ENCODE data around the gene CMSS1. TPM values are rescaled to one million over a fixed set of nuclear protein-coding genes. Genes with fewer than 3 reads are reported as not detected.

CMSS1 gene
- polyA plus RNA-seq, 1 of the 3 experiments (the other 2 are of a cell fraction): 9.1 TPM

DNA sequence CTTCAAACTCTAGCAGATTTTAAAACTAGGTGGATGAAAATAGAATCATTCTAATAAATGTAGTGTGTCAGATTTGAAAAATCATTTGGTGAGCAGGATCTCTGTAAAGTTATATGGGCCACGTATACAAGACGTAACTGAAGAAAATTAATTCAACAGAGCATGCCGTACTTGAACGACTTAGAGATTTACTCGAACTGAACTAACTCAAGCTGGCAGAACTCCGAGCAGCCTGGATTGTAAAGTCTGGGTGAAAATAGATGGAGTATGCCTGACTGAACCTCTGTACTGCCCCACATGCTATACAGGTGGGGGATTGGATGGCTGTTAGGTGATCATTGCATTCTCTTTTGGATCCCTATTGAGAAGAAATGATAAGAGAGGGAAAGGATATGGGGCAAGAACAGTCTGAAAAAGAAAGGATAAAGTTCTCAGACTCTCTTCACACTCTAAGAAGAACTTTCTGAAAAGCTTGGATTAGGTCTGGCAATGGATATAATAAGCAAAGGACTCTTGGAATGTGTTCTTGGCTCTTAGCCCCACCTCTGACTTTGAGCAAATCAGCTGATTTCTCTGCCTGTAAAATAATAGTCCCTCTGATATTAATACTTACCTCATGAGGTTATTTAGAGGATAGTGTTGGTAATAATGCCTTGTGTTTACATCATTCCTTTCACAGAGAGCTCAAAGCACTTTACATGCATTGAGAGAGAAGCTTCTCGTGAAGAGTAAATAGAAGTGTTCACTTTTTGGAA is 149.2 kb downstream of the CMSS1 start:
- H3K4me1 ChIP-seq (ENCODE audit: control insufficient read depth in 1 of 2, insufficient read depth in 2 of 2, low read depth in 1 of 2, low read length in 1 of 2): no peaks in the 10 kb centered on the region; a peak in 1 of 4 replicates

DNA sequence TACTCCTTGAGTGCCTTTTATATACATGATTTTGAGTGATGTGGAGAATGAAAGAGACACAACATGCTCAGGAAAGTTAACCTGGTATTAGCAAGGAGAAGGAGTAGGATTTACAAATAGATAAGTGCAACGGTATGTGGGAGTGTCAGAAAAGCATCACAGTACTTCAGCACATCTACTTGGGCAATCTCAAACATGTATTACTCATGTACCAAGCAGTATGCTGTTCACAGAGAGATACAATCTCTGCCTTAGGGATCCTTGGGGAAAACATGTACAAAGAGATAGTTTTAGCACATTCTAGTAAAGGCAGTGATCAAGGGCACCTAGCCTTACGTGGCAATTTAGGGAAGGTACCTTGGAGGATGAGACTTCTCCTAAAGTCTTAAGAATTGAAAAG is 150.1 kb downstream of the CMSS1 start:
- H4K20me1 ChIP-seq (ENCODE audit: insufficient read depth): no peaks in the 10 kb centered on the region
- no peak overlapping the region for H2AFZ ChIP-seq (ENCODE audit: low read depth)
- no peaks in the 10 kb centered on the region for H3K9me2 ChIP-seq
- no peak for DNase-seq
- ChIA-PET CTCF (no interaction called here), POLR2A (no interaction called here)
- H3K27me3 ChIP-seq (ENCODE audit: insufficient read depth): no peaks in the 10 kb centered on the region
- 80% methylated on average over 2 of the region's 2 CpGs for WGBS (ENCODE audit: low lambda C conversion rate)
- no peak overlapping the region for H3K4me2 ChIP-seq
- H3K4me1 ChIP-seq (ENCODE audit: control insufficient read depth in 1 of 2, insufficient read depth in 2 of 2, low read depth in 1 of 2, low read length in 1 of 2): no peaks in the 10 kb centered on the region; a peak in 1 of 4 replicates
- TF ChIP-seq ELF1 (IDR thresholded peaks at IDR 0.05) (no peak), RCOR1 (IDR thresholded peaks at IDR 0.05; ENCODE audit: low read length) (no peak), GABPA (IDR thresholded peaks at IDR 0.05; ENCODE audit: low read depth) (no peak), USF2 (IDR thresholded peaks at IDR 0.05; ENCODE audit: borderline replicate concordance, low read depth, low read length) (no peak)
- no peak overlapping the region for H3K27ac ChIP-seq (ENCODE audit: low read depth in 2 of 2, low read length in 1 of 2)
- no peak overlapping the region for H3K9ac ChIP-seq
- no peaks in the 10 kb centered on the region for H3K79me2 ChIP-seq (ENCODE audit: insufficient read depth)
- no peaks in the 10 kb centered on the region for H3K9me3 ChIP-seq
- no peaks in the 10 kb centered on the region for H3K36me3 ChIP-seq (replicated peaks in 1 of 2; ENCODE audit: control insufficient read depth in 1 of 2, insufficient read depth in 2 of 2, low read length in 1 of 2)
- H3F3A ChIP-seq (replicated peaks; ENCODE audit: insufficient read depth): peaks cover 3% of the 10 kb centered on the region
- H3K4me3 ChIP-seq (ENCODE audit: low read depth in 2 of 2, low read length in 1 of 2): no peak overlapping the region

More for the DNA sequence above, 149.2 kb downstream of the CMSS1 start:
- H3K9ac ChIP-seq: no peak overlapping the region
- H3K79me2 ChIP-seq (ENCODE audit: insufficient read depth): no peaks in the 10 kb centered on the region
- H3K9me3 ChIP-seq: no peaks in the 10 kb centered on the region
- no peaks in the 10 kb centered on the region for H3K27me3 ChIP-seq (ENCODE audit: insufficient read depth)
- peaks cover 3% of the 10 kb centered on the region for H3F3A ChIP-seq (replicated peaks; ENCODE audit: insufficient read depth)
- no peak for TF ChIP-seq MEF2A (IDR thresholded peaks at IDR 0.05; ENCODE audit: borderline replicate concordance, low read depth)
- TF ChIP-seq GABPA (IDR thresholded peaks at IDR 0.05; ENCODE audit: low read depth): no peak
- no peak for TF ChIP-seq SMC3 (IDR thresholded peaks at IDR 0.05; ENCODE audit: low read depth, low read length)
- TF ChIP-seq CHD2 (IDR thresholded peaks at IDR 0.05; ENCODE audit: low read length, partially characterized antibody): no peak
- TF ChIP-seq POLR2AphosphoS5 (IDR thresholded peaks at IDR 0.05; ENCODE audit: low read depth, low read length): no peak
- CTCF ChIA-PET: interaction anchor here (1.2 kb wide), 1 partner anchor 13 kb away, joined by 3 read pairs; no protein-coding TSS in a partner anchor
- H3K4me3 ChIP-seq (ENCODE audit: low read depth in 2 of 2, low read length in 1 of 2): no peak overlapping the region
- 97% methylated on average over 7 of the region's 7 CpGs for WGBS (ENCODE audit: low lambda C conversion rate)
- POLR2A ChIA-PET: no interaction called here
- H2AFZ ChIP-seq (ENCODE audit: low read depth): no peak overlapping the region
- H3K4me2 ChIP-seq: no peak overlapping the region
- no peaks in the 10 kb centered on the region for H3K36me3 ChIP-seq (replicated peaks in 1 of 2; ENCODE audit: control insufficient read depth in 1 of 2, insufficient read depth in 2 of 2, low read length in 1 of 2)
- no peak for DNase-seq
- H3K9me2 ChIP-seq: no peaks in the 10 kb centered on the region
- no peak overlapping the region for H3K27ac ChIP-seq (ENCODE audit: low read depth in 2 of 2, low read length in 1 of 2)
- no peaks in the 10 kb centered on the region for H4K20me1 ChIP-seq (ENCODE audit: insufficient read depth)

GRCh38 chr3:99969136-99969535 is 151.5 kb downstream of the CMSS1 start:
- no peaks in the 10 kb centered on the region for H3K79me2 ChIP-seq (ENCODE audit: insufficient read depth)
- no peaks in the 10 kb centered on the region for H3K9me2 ChIP-seq
- ChIA-PET POLR2A (no interaction called here), CTCF (no interaction called here)
- no peak overlapping the region for H3K4me3 ChIP-seq (ENCODE audit: low read depth in 2 of 2, low read length in 1 of 2)
- no peaks in the 10 kb centered on the region for H3F3A ChIP-seq (replicated peaks; ENCODE audit: insufficient read depth)
- no peaks in the 10 kb centered on the region for H3K36me3 ChIP-seq (replicated peaks in 1 of 2; ENCODE audit: control insufficient read depth in 1 of 2, insufficient read depth in 2 of 2, low read length in 1 of 2)
- no peaks in the 10 kb centered on the region for H3K9me3 ChIP-seq
- H3K4me1 ChIP-seq (ENCODE audit: control insufficient read depth in 1 of 2, insufficient read depth in 2 of 2, low read depth in 1 of 2, low read length in 1 of 2): no peaks in the 10 kb centered on the region
- no peak overlapping the region for H3K9ac ChIP-seq
- no peak overlapping the region for H2AFZ ChIP-seq (ENCODE audit: low read depth)
- H3K4me2 ChIP-seq: no peak overlapping the region
- no peak overlapping the region for H3K27ac ChIP-seq (ENCODE audit: low read depth in 2 of 2, low read length in 1 of 2)
- 84% methylated on average over 3 of the region's 3 CpGs for WGBS (ENCODE audit: low lambda C conversion rate)
- H4K20me1 ChIP-seq (ENCODE audit: insufficient read depth): no peaks in the 10 kb centered on the region
- H3K27me3 ChIP-seq (ENCODE audit: insufficient read depth): no peaks in the 10 kb centered on the region
- no peak for DNase-seq
- TF ChIP-seq TCF12 (IDR thresholded peaks at IDR 0.05) (no peak), REST (IDR thresholded peaks at IDR 0.05; ENCODE audit: low read depth, low read length) (no peak), ELF1 (IDR thresholded peaks at IDR 0.05) (no peak), IRF3 (IDR thresholded peaks at IDR 0.05; ENCODE audit: low read depth, low read length) (no peak), JUND (IDR thresholded peaks at IDR 0.05) (no peak), FOXJ3 (CRISPR knock-in tag; IDR thresholded peaks at IDR 0.05) (no peak), RXRA (IDR thresholded peaks at IDR 0.05; ENCODE audit: borderline replicate concordance, low read depth) (no peak)

All from SK-N-SH (cell line).